GM21381 (cell line): ENCODE measurements around the gene UST.
"Not testable (repeated sequence)": the region's sequence is repeated elsewhere in the genome, so short reads cannot be mapped to it uniquely, and the experiment has no call there.

ENCODE experiments used
- ATAC-seq: cut with Tn5 transposase; IDR thresholded peaks from one replicate; pipeline ENCODE4 v1.9.1; 2021; ENCODE audit warnings: mild to moderate bottlenecking, moderate library complexity; ENCODE audit not compliant: unreplicated experiment

Gene UST

DNA sequence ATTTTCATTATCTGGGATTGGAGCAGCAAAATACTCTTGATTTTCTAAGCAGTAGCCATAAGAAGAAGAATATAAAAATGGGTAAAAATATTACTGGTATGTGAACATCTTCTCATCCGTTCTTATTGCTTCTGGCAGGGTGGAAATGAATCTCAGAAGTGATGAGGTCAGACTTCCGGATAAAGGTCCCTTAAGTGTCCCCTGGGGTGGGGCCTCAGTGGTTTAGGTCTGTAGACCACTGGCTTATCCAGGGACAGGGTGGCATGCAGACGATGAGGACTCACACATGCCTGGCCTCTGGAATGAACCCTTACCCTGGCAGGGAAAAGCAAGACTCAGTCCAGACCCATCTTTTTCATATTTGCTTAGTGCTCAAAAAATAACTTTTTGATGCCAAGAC, 143.3 kb downstream of the UST start:
- ATAC-seq = no peak

DNA sequence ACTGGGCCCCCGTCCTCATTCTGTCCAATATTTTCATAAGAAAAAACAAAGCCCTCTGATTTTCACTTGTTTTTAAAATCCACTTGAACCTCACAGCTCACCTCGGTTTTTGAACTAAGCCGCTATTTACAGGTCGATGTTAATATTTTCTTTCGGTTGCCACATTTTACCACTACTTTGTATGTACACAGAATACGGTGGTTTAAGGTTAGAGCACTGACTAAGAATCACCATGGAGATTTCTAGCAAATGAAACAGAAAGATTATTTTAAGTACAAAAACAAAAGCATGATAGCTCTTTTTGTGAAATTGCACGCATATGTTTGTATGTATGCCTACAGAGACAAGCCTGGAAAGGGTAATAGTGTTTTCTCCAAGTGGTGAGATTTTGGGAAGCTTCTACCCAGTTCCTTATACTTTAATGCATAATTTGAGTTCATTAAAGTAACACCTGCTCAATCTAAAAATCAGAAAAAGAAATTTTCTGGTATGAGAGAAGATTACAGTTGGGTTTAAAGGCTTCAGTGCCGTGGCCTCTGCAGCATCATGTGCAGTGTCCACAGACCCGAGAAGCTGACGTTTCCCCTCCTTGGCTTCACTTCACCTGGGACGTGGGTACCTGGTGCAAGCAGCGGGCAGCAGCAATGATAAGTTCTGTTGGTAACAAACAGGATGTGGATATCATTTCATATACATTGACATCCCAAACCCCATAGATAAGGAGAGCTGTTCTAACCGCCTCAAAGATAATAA, 144.0 kb downstream of the UST start:
- ATAC-seq = no peak

DNA sequence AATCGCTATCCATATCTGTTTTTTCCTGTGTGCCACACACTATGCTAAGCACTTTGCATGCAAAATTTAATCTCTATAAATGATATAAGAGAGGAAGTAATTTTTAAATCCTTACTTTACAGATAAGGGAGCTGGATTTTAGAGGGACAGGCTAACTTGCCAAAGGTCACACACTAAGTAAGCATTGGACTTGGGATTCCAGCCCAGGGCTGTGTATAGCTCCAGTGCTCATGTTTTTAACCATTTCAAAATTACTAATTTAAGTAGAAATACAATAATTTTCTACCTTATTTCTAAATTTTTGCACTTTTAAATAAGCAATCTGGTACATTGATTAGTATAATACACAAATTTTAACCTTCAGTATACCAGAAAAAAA, 144.6 kb downstream of the UST start:
- no peak for ATAC-seq

DNA sequence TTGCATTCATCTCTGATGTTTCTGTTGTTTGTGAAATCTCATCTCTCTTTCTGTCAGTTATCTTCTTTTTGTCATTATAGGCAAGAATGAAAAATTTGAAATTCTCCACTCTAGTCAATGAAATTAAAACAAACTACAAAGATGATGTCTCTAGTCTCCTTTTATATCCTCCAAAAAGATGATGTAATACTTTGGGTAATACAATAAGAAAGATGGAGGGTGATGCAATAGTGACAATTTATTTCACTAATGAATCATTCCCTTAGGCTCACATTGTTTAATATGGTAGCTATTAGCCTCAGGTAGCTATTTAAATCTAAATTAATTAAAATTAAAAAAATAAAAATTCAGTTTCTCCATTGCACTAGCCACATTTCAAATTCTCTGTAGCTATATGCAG, 145.4 kb downstream of the UST start:
- no peak for ATAC-seq

DNA sequence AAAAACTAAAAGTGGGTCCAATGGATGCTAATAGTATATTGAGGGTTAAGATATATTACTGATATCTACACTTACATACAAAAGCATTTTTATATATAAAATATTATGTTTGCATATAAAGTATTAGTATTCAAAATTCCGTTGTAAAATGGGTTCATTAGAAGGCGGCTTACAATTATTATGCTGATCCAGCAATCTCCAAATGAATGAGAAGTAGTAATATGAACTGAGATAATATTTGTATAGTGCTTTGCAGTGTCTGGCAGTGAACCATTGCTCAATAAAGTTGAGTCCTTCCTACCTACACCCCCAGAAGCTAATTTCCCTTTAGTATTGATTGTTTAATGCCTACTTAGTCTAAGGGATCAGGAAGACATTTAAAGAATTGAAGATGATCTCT, 146.2 kb downstream of the UST start:
- ATAC-seq = no peak

DNA sequence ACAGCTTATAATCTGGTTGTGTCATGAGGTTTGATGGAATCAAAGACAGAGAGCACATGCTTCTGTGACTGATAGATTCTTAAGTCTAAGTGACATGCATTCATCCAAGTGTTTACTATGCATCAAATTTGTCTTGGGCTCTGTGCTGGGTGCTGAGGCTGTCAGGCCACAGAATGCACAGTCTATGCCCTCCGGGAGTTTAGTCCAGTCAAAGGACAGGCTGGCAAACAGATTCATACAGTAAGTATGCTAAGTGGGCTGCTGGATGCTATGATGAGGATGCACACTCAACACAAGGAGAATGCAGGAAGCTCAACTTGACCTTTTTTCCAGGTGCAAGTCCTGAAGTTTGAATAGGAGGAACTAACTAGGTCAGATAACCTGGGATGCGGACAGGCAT, 146.7 kb downstream of the UST start:
- ATAC-seq = no peak

DNA sequence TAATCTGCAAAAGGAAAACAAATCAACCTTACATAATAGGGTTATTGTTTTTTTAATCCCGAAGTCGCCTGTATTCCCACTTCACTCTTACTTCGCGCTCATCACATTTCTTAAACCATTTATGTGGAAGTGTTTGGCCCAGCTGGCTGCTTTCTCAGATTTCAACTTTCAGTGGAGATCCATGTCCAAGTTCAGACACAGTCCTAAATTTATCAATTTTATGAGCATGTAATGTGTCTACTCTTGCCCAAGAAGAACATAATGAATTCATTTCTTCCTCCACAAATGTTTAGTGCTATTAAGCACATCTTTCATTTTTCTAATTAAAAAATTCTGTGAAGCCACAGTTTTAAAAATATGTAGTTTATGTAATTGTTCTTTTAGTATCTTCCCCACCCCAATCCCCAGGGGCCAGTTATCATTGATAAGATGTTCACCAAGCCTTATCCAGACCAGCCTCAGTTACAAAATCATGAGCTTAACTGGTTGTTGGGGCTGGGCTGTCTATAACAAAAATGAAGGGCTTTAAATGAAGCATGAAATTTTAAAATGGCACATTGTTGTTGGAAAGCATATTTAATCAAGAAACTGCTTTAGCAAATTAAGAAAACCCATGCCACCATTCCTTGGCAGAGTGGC, 151.7 kb downstream of the UST start:
- no peak for ATAC-seq

DNA sequence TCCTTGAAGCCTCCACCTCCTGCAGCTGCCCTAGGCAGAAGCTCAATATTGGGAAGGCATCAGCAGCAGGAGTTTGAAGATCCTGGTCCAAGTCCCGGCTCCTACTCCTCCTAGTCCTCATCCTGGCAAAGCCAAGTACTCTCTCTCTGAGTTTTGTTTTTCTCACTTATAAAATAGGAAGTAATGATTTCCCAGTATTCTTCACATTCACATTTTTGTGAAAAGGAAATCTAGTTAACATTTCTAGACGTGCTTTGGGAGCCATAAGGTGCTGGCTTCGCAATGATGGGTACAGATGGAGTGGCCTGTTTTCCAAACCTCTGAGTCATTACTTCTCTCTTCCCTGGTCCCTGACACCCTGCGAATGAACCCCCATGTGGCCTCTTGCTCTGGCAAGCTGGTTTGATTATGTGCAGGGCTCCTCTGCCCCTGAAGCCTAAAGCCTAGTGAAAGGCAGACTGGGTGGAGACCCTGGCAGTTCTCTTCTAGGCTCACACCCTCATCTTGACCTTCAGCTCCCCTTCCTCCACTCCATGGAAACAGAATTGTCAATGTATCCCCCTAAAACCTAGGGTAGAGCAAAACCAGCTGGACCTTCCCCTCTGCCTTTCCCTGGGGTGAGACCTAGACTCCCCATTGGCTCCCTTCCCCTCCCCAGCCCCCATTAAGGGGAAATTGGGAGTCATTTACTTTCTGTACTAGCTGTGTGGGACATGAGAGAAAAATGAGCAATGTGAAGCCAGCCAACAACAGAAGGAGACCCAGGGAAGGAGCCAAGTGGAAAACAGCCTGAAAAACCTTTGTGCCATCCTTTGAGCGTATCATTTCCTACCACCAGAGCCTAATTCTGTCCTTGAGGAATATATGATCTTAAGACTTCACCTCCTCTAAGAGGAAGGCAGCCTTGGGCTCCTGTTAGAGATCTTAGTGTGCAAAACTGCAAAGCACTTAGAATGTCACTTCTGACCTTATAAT, 158.4 kb downstream of the UST start:
- no peak for ATAC-seq

DNA sequence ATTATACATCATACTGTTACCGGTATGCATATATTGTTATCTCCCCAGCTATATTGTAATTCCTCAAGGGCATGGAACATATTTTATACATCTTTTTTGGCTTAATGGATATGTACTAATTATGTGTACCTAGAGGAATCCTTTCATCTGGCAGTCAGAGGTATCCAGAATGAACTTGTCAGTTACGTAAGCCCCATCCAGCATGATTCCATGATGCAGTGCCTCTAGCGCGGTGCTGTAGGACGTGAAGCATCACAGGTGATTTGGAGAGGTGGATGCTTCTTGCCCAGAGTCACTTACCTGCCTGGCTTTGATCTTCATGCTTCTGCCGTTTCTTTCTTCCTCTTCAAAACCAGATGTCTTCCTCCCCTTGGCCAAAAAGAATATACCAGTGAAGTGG, 159.1 kb downstream of the UST start:
- ATAC-seq = no peak

DNA sequence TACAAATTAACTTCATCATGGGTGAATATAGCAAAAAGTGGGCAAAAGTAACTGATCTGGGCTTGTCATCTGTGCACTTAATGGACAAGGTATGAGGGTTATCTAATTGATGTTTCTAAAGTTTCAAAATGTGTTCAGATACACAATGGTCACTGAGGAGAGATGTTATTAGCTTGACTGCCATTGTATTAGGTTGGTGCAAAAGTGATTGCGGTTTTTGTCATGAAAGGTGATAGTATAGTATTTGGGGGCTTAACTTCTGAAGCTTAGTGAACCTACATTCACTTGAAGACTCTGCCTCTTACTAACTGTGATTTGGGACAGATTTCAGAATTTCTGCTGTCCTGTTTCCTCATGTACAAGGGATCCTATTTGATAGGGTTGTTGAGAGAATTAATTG, 159.6 kb downstream of the UST start:
- no peak for ATAC-seq

DNA sequence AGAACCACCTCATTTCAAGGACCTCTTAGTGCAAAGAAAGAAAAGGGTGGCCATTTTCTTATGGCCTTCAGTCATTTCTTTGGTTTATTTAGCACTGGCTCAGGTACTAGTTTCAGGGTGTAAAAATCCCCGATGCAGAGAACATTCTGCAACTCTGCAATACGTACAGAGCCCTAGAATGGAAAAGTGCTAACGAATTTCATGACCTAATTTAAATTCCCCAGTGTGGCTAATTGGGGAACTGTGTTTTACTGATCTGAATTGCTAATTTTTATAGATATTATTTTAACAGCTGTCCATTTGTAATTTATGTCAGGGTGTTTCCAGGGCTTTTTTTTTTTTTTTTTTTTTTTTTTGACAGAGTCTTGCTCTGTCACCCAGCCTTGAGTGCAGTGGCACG, 160.7 kb downstream of the UST start:
- ATAC-seq = no peak

DNA sequence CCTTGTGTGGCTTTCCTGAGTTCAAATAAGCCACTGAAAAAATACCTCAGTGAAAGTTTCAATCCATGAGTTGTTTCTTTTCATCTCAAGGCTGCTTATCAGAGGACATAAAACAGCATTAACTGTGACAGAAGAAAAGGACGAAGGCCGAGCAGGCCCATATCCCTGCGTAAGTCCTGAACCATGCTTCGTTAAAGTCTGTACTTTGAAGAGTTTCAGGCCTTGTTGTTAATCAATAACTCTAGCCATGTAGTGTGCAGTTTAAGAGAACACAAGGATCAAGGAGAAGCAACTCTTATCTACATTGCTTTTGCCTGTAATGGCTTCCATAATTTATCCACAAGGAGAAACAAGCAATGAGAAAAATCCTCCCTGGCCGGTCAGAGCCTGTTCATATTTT, 165.4 kb downstream of the UST start:
- ATAC-seq = no peak

DNA sequence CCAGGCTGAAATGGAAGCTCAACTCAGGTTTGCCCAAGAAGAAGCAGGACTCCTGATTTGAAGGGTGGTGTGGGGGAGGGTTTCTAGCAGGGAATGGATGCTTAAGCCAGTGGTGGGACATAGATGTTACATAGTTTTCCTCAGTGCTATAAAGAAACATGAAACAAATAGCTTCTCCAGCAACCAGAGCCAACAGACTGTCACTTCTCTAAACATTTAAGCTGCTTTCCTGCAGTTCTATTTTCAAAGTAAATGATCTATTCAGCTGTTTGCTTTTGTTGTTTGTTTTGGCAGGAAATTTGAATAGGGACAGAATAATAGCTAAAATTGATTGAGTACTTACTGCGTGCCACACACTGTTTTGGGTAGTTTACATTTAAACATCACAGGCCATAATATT, 169.0 kb downstream of the UST start:
- no peak for ATAC-seq

DNA sequence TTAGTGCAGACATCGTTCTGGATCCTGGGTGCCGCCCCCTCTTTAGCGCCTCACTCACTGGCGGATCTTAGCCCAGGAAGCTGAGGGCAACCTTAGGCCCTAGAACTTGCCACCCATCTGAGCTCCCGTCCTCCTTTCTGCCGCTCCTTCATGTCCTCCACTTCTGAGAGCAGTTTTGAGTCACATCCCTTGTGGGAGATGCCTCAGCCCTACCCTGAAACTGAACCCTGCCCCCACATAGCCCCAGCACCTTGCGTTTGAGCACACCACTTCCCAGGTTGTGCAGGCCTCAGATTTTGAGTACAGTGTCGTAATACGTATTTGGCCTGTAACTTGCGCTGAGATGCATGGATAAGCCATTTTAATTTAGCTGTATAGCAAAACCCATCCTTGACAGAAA, 169.7 kb downstream of the UST start:
- not testable (repeated sequence) for ATAC-seq

DNA sequence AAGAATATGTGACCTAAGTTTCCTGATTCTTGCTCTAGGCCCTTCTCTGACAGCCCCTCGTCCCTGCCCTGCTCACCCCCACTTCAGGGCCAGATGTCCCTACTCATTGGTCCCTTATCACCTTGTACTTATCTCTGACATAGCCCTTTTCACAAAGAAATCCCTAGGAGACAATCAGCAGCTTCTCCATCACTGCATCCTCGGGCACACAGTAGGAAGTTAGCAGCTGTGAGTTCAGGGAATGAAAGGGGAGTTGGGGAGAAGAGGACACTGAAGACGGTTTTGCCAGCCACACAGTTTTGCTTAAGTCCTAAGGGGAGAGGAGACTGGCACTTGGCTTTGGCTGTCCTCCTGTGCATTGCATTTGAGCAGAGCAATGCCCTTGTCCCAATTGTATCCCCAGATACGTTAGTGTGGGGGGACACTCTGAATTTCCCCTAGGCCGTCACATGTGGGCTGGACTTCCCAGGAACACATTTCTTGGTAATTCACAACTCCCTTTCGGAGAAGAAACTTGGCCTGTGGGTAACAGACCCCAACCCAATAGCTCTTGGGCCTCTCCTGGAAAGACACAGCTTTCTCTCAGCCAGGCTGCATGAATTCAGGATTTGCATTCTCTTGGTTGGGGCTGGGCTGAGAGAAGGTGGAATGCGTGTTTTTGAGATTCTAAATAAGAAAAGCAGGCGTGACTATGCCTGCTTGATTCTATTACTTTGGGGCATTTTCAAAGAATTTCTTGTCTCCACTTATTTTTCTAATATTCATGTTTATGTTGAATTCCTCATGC, 177.6 kb downstream of the UST start:
- no peak for ATAC-seq

DNA sequence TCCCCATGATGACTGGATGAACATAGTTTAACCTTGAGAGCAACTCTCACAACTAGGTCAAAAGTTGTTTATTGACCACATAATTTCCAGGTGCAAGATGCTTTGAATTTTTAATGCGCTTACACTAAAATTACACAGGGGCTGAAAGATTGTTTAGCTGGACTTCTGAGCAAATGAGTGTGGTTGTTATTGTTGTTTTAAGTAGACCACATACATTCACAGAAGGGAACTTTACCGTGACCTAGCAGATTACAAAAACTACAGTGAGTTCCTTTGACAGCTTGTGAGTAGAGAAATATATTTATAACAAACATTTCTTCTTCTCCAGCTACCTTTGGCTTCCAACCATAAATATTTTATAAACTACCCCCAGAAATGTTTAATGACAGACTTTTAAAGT, 178.9 kb downstream of the UST start:
- ATAC-seq = no peak

DNA sequence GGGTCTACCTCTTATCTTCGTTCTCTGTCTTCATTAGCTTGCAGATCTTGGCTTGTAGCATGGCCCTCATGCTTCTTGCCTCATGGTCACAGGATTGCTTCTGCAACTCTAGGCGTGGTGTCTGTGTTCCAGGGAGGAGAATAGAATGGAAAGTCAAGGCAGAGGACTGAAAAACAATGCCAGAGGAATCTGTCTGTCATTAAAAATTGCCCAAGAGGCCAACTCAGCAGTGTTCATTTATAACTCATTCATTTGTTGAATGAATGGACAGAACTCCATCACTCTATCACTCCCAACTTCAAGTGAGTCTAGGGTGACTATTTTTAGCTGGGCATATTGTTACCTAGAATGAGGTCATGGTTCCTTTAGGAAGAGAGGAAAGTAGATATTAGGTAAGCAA, 179.6 kb downstream of the UST start:
- ATAC-seq = no peak

DNA sequence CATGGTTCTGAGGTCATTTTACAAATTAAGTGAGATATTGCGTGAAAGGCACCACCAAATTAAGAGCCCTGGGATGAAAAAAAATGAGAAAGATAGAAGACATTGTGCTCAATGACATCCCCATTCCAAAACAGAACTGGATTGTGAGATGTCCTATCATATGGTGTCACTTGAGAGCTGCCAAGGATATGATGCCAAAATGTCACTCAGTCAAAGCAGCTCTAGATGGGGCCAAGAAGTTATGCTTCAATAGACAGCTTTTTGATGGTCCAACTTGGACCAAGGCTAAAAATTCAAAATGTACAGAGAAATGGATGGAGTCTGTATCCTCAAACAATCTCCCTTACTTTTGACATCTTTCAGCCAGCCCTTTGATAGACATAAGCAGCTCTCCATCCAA, 180.8 kb downstream of the UST start:
- ATAC-seq = no peak

DNA sequence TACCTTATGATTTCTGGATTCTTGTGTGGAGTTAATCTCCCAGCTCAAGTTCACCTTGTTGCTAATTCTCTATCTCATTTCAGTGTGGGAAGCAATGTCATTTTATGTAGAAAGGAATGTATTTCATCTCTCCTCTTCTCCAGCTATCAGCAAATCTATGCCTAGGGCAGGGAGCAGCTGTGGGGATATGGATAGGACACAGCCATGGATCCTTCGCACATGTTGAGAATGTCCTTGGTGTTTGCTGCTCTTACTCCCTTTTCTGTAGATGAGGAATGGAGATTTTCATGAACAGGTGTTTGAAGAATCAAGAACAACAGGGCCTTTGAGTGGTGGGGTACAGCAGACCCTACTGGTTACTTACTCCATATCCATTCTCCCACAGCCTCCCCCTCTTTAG, 182.0 kb downstream of the UST start:
- no peak for ATAC-seq

DNA sequence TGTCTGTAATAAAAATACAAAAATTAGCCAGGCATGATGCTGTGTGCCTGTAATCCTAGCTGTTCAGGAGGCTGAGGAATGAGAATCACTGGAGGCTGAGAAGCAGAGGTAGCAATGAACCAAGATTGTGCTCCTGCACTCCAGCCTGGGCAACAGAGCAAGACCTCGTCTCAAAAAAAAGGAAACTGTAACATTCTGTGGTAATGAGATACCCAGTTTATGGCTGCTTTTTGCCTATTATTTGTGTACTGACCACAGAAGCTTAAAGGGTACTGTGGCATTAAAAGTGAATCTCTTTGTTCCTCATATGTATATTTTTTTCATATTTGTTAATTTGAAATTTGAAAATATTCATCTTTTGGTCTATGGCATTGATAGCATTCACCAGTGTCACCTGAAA, 185.4 kb downstream of the UST start:
- ATAC-seq = no peak

DNA sequence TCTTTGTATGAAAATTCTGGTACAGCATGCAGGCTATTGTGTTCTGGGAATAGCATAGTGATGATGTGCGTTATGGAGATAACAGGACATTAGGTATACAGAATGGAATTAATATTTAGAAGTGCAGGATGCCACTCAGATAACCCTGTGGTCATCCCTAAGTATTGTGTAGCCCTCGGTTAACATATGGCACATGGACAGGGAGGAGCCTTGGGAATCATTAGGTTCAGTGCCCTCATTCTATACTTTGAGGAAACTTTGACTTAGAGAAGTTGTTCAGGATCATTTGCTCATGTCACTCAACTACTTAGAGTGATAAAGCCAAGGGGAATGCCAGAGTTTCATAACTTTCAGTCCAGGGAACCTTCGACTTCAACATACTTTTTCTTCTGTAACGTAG, 185.9 kb downstream of the UST start:
- no peak for ATAC-seq
